H9 (cell line): Measurements from ENCODE around the gene NLRP1. TPM values are rescaled to one million over a fixed set of nuclear protein-coding genes. Genes with fewer than 3 reads are reported as not detected.

Experiments
- DNase-seq: peaks from one replicate; pipeline ENCODE4 v3.0.0-alpha.2; 2017
- H2AFZ ChIP-seq: one replicate; pipeline ENCODE4 v1.6.1; 2013; ENCODE audit warnings: mild to moderate bottlenecking, low read length, control low read depth, moderate library complexity
- H2AK5ac ChIP-seq: 2 replicates; pipeline ENCODE4 v1.6.1; 2013; ENCODE audit warnings: low read length, control low read depth, mixed read lengths; ENCODE audit not compliant: insufficient read length
- H2BK120ac ChIP-seq: one replicate; pipeline ENCODE4 v1.6.1; 2013; ENCODE audit warnings: low read depth, mild to moderate bottlenecking, low read length, control low read depth, inconsistent platforms; ENCODE audit not compliant: poor library complexity, severe bottlenecking
- H2BK12ac ChIP-seq: 2 replicates; pipeline ENCODE4 v1.6.1; 2013; ENCODE audit warnings: low read length, control low read depth, mixed read lengths, low read depth; ENCODE audit not compliant: insufficient read length
- H2BK15ac ChIP-seq: 2 replicates; pipeline ENCODE4 v1.6.1; 2013; ENCODE audit warnings: low read depth, low read length, control low read depth
- H2BK20ac ChIP-seq: one replicate; pipeline ENCODE4 v1.6.1; 2013; ENCODE audit warnings: low read depth, mild to moderate bottlenecking, low read length, control low read depth, inconsistent platforms; ENCODE audit not compliant: poor library complexity, severe bottlenecking
- H2BK5ac ChIP-seq: 2 replicates; pipeline ENCODE4 v1.6.1; 2013; ENCODE audit warnings: low read length, control low read depth, mixed read lengths; ENCODE audit not compliant: insufficient read length
- H3K14ac ChIP-seq: 2 replicates; pipeline ENCODE4 v1.6.1; 2013; ENCODE audit warnings: low read length, control low read depth; ENCODE audit not compliant: insufficient read depth
- H3K18ac ChIP-seq: 2 replicates; pipeline ENCODE4 v1.6.1; 2013; ENCODE audit warnings: low read depth, mild to moderate bottlenecking, mixed read lengths, low read length, control low read depth; ENCODE audit not compliant: insufficient read length
- H3K23ac ChIP-seq: 2 replicates; pipeline ENCODE4 v1.6.1; 2013; ENCODE audit warnings: low read length, control low read depth, mixed read lengths, low read depth; ENCODE audit not compliant: insufficient read length
- H3K23me2 ChIP-seq: 2 replicates; pipeline ENCODE4 v1.6.1; 2013; ENCODE audit warnings: low read depth, mild to moderate bottlenecking, mixed read lengths, low read length, control low read depth; ENCODE audit not compliant: insufficient read length, poor library complexity, severe bottlenecking
- H3K27ac ChIP-seq: 2 replicates; pipeline ENCODE4 v1.5.1; 2013; ENCODE audit warnings: low read length, control low read depth, mixed read lengths, low read depth; ENCODE audit not compliant: insufficient read length
- H3K27me3 ChIP-seq: 2 replicates; pipeline ENCODE4 v1.6.1; 2013; ENCODE audit warnings: low read length, control low read depth, inconsistent platforms; ENCODE audit not compliant: insufficient read depth
- H3K4ac ChIP-seq: 2 replicates; pipeline ENCODE4 v1.6.1; 2013; ENCODE audit warnings: low read depth, mild to moderate bottlenecking, control low read depth, inconsistent platforms, low read length, moderate library complexity
- H3K4me1 ChIP-seq: 2 replicates; pipeline ENCODE4 v1.6.1; 2013; ENCODE audit warnings: low read length, control low read depth, inconsistent platforms; ENCODE audit not compliant: insufficient read depth
- H3K4me2 ChIP-seq: 2 replicates; pipeline ENCODE4 v1.6.1; 2013; ENCODE audit warnings: low read length, control low read depth, mixed read lengths; ENCODE audit not compliant: insufficient read length, insufficient read depth
- H3K56ac ChIP-seq: 2 replicates; pipeline ENCODE4 v1.6.1; 2013; ENCODE audit warnings: low read depth, mild to moderate bottlenecking, mixed read lengths, low read length, control low read depth; ENCODE audit not compliant: insufficient read length
- H3K79me1 ChIP-seq: 2 replicates; pipeline ENCODE4 v1.6.1; 2013; ENCODE audit warnings: low read depth, mild to moderate bottlenecking, moderate library complexity, low read length, control low read depth, inconsistent platforms; ENCODE audit not compliant: insufficient read depth, poor library complexity, severe bottlenecking
- H3K79me2 ChIP-seq: 2 replicates; pipeline ENCODE4 v1.6.1; 2013; ENCODE audit warnings: low read length, control low read depth, inconsistent platforms; ENCODE audit not compliant: insufficient read depth
- H3K9ac ChIP-seq: 2 replicates; pipeline ENCODE4 v1.6.1; 2013; ENCODE audit warnings: low read length, control low read depth, mixed read lengths; ENCODE audit not compliant: insufficient read length; ENCODE audit errors: extremely low read depth
- H3K9me3 ChIP-seq: one replicate; pipeline ENCODE4 v1.6.1; 2013; ENCODE audit warnings: low read depth, low read length, inconsistent platforms; ENCODE audit not compliant: control insufficient read depth
- H3T11ph ChIP-seq: one replicate; pipeline ENCODE4 v1.6.1; 2013; ENCODE audit warnings: mild to moderate bottlenecking, low read length, control low read depth, inconsistent platforms
- H4K20me1 ChIP-seq: one replicate; pipeline ENCODE4 v1.6.1; 2013; ENCODE audit not compliant: control insufficient read depth, insufficient read length, insufficient read depth
- H4K5ac ChIP-seq: 2 replicates; pipeline ENCODE4 v1.6.1; 2013; ENCODE audit warnings: low read depth, mild to moderate bottlenecking, mixed read lengths, low read length, control low read depth; ENCODE audit not compliant: insufficient read length
- H4K8ac ChIP-seq: replicated peaks from 2 replicates; pipeline ENCODE4 v1.6.1; 2013; ENCODE audit warnings: low read length, control low read depth, mixed read lengths, low read depth; ENCODE audit not compliant: insufficient read length
- H4K91ac ChIP-seq: 2 replicates; pipeline ENCODE4 v1.6.1; 2013; ENCODE audit warnings: low read depth, mild to moderate bottlenecking, moderate library complexity, mixed read lengths, low read length, control low read depth; ENCODE audit not compliant: insufficient read length
- H3K27ac Mint-ChIP-seq, 3 experiments: 2 replicates in 2 of 3; 3 replicates in 1 of 3; pipeline ENCODE4 v1.8.0; 2020 to 2021; ENCODE audit warnings: mixed read lengths in 3 of 3, mild to moderate bottlenecking in 1 of 3, moderate library complexity in 1 of 3
- H3K27me3 Mint-ChIP-seq: 2 replicates; pipeline ENCODE4 v1.8.0; 2021; ENCODE audit warnings: low read depth, mild to moderate bottlenecking, moderate library complexity, mixed read lengths
- H3K36me3 Mint-ChIP-seq, 3 experiments: 2 replicates in 2 of 3; 3 replicates in 1 of 3; pipeline ENCODE4 v1.8.0; 2020 to 2021; ENCODE audit warnings: low read depth in 3 of 3, mixed read lengths in 3 of 3; ENCODE audit not compliant: insufficient read depth in 1 of 3
- H3K4me1 Mint-ChIP-seq, 2 experiments: 2 replicates each; pipeline ENCODE4 v1.8.0; 2020; ENCODE audit warnings: mixed read lengths in 2 of 2
- H3K4me3 Mint-ChIP-seq, 2 experiments: 2 replicates in 1 of 2; 3 replicates in 1 of 2; pipeline ENCODE4 v1.8.0; 2020 to 2021; ENCODE audit warnings: mild to moderate bottlenecking in 2 of 2, mixed read lengths in 2 of 2, moderate library complexity in 1 of 2
- H3K9me3 Mint-ChIP-seq, 2 experiments: 2 replicates in 1 of 2; 3 replicates in 1 of 2; pipeline ENCODE4 v1.8.0; 2020; ENCODE audit warnings: mild to moderate bottlenecking in 2 of 2, mixed read lengths in 2 of 2, moderate library complexity in 1 of 2
- WGBS: extraction: QIAGEN DNeasy Blood & Tissue Kit; methylation state at CpG from one replicate; pipeline ENCODE4 v1.1.7; 2013; ENCODE audit warnings: missing lambda C conversion rate, low lambda C conversion rate, mixed read lengths; ENCODE audit not compliant: insufficient read length; ENCODE audit errors: extremely low coverage; 5-methylcytosine and 5-hydroxymethylcytosine counted together
- total RNA-seq: library from RNA; stranded (reverse); gene quantifications from 2 replicates; pipeline ENCODE4 v1.2.1, GENCODE V29; 2021
- TF ChIP-seq, protein P1 (sequence below): fragments of 200-600 bp; sonication (generic); conservative IDR thresholded peaks from 3 replicates; pipeline ENCODE4 v1.8.0; 2021; ENCODE audit warnings: antibody characterized with exemption, mild to moderate bottlenecking

Gene NLRP1
- total RNA-seq, 1 experiment from 2014 or later: 12.1 TPM

DNA sequence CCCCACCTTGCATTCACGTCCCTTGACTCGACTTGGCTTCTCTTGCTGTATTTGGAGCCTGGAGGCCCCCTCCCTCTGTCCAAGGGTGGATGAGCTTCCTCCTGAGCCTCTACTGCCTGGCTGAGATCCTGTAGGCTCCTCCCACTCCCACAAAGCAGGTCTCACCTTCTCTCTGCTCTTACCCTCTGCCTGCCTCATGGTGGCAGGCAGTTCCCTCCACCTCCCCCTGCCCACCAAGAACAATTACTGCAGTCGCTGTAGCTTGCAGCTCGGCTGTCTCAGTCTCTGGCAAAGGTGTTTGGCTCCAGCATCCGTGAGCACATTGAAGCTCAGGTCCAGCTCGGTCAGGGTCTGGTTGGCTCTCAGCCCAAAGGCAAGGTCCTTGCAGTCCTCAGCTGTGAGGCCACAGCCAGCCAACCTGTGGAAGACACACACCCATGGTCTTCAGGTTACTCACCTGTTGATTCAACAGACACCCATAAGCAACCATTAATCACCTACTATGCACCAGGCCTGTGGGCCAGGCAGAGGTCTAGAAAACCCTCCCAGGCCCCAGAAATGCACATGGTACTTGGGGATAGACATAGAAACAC lies 42.6 kb downstream of the NLRP1 start:
- H3K23ac ChIP-seq: no peak overlapping the region
- no peaks in the 10 kb centered on the region for H3K79me2 ChIP-seq
- H3K9me3 ChIP-seq: no peaks in the 10 kb centered on the region
- H4K20me1 ChIP-seq: no peaks in the 10 kb centered on the region
- peak overlapping the region; percentile 47; the same call in 1 of the 2 replicates for H3K14ac ChIP-seq
- no peaks in the 10 kb centered on the region; a peak in 1 of 5 replicates for H3K9me3 Mint-ChIP-seq
- no peaks in the 10 kb centered on the region; the same call in 1 of the 2 replicates for H3K4me1 ChIP-seq
- H2AK5ac ChIP-seq: no peak overlapping the region
- no peak overlapping the region for H3K27ac ChIP-seq
- H3K36me3 Mint-ChIP-seq: no peaks in the 10 kb centered on the region
- H3K23me2 ChIP-seq: no peaks in the 10 kb centered on the region
- H2BK20ac ChIP-seq: no peak overlapping the region
- H2AFZ ChIP-seq: no peak overlapping the region
- no peaks in the 10 kb centered on the region for H3K79me1 ChIP-seq
- no peak overlapping the region for H3K18ac ChIP-seq
- no peak overlapping the region for H4K91ac ChIP-seq
- H3K4me2 ChIP-seq: no peak overlapping the region
- no peaks in the 10 kb centered on the region for H3K27me3 ChIP-seq
- H2BK12ac ChIP-seq: no peak overlapping the region
- no peak overlapping the region for H3K4me3 Mint-ChIP-seq
- DNase-seq: peak; percentile 88
- no CpG with 5 or more reads among the region's 6 CpGs for whole genome bisulfite sequencing
- H4K8ac ChIP-seq: no peak overlapping the region
- no peak overlapping the region for H4K5ac ChIP-seq
- no peak overlapping the region for H3K9ac ChIP-seq
- no peak overlapping the region for H2BK120ac ChIP-seq
- no peak overlapping the region for H3K56ac ChIP-seq
- peak overlapping the region in 1 of 3 experiments; percentile 70; a peak in 1 of 7 replicates for H3K27ac Mint-ChIP-seq
- no peak overlapping the region for H2BK5ac ChIP-seq
- no peak overlapping the region for H3T11ph ChIP-seq
- TF ChIP-seq, protein P1, sequence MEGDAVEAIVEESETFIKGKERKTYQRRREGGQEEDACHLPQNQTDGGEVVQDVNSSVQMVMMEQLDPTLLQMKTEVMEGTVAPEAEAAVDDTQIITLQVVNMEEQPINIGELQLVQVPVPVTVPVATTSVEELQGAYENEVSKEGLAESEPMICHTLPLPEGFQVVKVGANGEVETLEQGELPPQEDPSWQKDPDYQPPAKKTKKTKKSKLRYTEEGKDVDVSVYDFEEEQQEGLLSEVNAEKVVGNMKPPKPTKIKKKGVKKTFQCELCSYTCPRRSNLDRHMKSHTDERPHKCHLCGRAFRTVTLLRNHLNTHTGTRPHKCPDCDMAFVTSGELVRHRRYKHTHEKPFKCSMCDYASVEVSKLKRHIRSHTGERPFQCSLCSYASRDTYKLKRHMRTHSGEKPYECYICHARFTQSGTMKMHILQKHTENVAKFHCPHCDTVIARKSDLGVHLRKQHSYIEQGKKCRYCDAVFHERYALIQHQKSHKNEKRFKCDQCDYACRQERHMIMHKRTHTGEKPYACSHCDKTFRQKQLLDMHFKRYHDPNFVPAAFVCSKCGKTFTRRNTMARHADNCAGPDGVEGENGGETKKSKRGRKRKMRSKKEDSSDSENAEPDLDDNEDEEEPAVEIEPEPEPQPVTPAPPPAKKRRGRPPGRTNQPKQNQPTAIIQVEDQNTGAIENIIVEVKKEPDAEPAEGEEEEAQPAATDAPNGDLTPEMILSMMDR: peak; percentile 43; the same call in 2 of the 3 replicates
- no peak overlapping the region for H3K4ac ChIP-seq
- H3K4me1 Mint-ChIP-seq: peaks cover 9 to 11% of the 10 kb centered on the region in 2 experiments
- peaks cover 9% of the 10 kb centered on the region for H3K27me3 Mint-ChIP-seq
- H2BK15ac ChIP-seq: no peak overlapping the region
